ENCODE data around the gene KIAA1210. TPM values are rescaled to one million over a fixed set of nuclear protein-coding genes. Genes with fewer than 3 reads are reported as not detected.

KIAA1210 gene
- total and polyA plus RNA-seq, 4 experiments from 2014 or later: not detected

DNA sequence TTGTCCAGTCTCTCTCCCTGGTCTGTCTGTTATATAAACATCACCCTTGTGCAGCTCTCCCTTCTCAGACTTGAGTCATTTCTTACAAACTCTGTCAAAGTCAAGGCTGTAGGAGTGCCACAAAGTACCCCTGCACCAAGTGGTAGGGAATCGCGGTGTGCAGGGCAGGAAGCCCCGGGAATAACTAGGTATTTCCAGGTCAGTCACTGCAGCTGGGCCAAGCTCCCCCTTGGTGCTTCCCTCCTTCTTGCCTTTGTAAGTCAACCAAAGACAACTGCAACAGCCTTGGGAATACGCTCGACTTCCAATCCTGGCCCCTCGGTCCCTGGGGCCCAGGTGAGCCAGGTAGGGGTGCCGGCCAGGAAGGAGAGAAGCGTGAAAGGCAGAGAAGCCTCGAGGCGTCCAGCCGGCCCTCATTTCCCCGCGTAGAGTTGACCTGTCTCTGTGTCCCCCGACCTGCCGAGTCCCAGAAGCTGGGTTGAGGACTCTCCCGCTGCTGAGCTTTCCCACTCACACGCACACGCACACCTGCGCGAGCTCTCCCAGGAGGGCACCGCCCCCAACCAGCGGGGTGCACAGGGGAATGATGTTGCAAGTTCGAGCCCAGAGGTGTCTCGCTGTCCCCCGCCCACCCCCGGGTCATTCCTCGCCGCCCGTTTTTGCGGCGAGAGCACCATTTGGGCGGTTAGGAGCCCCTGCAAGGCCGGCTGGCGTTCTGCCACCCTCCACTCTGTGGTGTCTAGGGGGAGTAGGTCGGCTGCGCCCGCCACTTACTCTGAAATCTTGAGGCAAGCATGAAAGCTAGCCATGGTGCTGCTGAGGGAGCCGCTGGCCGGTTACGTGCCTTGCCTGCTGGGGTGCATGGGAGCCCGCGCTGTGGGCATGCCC lies 22.8 kb upstream of the KIAA1210 start:
- CTCF ChIA-PET (ENCODE audit: partially characterized antibody): no interaction called here
- intact Hi-C loops (cut with micrococcal nuclease): no loop called here

DNA sequence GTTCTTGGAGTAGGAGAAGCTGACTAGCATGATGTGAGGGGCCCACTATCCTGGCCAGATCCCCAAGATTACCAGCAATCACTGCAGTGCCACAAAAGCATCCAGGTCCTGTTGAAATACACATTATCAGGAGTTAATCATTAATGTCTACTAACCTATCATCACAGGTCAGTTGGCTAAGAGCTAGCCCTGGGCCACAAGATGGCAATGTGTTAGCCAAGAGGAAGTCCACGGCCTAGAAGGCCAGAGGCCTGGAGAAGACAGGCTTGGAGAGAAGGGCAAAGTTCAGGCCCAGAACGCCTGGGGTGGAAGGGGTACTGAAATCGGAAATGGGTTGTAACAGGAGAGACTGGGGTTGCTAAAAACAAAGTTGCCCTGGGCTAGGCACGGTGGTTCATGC lies 19.9 kb upstream of the KIAA1210 start:
- H3K27me3 Mint-ChIP-seq: no peaks in the 10 kb centered on the region
- no peak overlapping the region for H3K27ac Mint-ChIP-seq
- Histone ChIP-seq H3K4me3 (ENCODE audit: low read length in 2 of 2) (no peak overlapping the region), H3K4me1 (ENCODE audit: insufficient read depth, low read length) (no peaks in the 10 kb centered on the region), H3K36me3 (ENCODE audit: insufficient read depth, low read length) (no peaks in the 10 kb centered on the region), H3K27ac (ENCODE audit: low read depth, low read length) (no peak overlapping the region), H3K27me3 (ENCODE audit: insufficient read depth, low read length) (no peaks in the 10 kb centered on the region), H3K9me3 (ENCODE audit: control insufficient read depth in 1 of 2, low read length in 2 of 2) (no peaks in the 10 kb centered on the region)
- no peaks in the 10 kb centered on the region for H3K36me3 Mint-ChIP-seq
- H3K4me1 Mint-ChIP-seq: no peaks in the 10 kb centered on the region
- no peak for DNase-seq
- POLR2A ChIA-PET (ENCODE audit: partially characterized antibody): interaction anchor here (0.6 kb wide), 1 partner anchor 241 kb away, joined by 3 read pairs; no protein-coding TSS in a partner anchor
- intact Hi-C loops (cut with micrococcal nuclease): no loop called here
- no peaks in the 10 kb centered on the region for H3K9me3 Mint-ChIP-seq
- H3K4me3 Mint-ChIP-seq: no peak overlapping the region
- CTCF ChIA-PET (ENCODE audit: partially characterized antibody): no interaction called here

More for the DNA sequence above, 22.8 kb upstream of the KIAA1210 start:
- H3K27me3 Mint-ChIP-seq: peaks cover under 1 to 2% of the 10 kb centered on the region in 2 donors
- Histone ChIP-seq H3K27ac (ENCODE audit: low read depth, low read length) (no peak overlapping the region), H3K4me3 (ENCODE audit: low read length in 2 of 2) (no peak overlapping the region), H3K9me3 (ENCODE audit: control insufficient read depth in 1 of 2, low read length in 2 of 2) (no peaks in the 10 kb centered on the region), H3K36me3 (ENCODE audit: insufficient read depth, low read length) (no peaks in the 10 kb centered on the region), H3K4me1 (ENCODE audit: insufficient read depth, low read length) (no peaks in the 10 kb centered on the region), H3K27me3 (ENCODE audit: insufficient read depth, low read length) (no peaks in the 10 kb centered on the region)
- POLR2A ChIA-PET (ENCODE audit: partially characterized antibody): no interaction called here
- no peak overlapping the region for H3K27ac Mint-ChIP-seq
- no peak for DNase-seq
- no peaks in the 10 kb centered on the region for H3K36me3 Mint-ChIP-seq
- no peaks in the 10 kb centered on the region for H3K9me3 Mint-ChIP-seq
- no peak overlapping the region for H3K4me3 Mint-ChIP-seq
- H3K4me1 Mint-ChIP-seq: no peaks in the 10 kb centered on the region

DNA sequence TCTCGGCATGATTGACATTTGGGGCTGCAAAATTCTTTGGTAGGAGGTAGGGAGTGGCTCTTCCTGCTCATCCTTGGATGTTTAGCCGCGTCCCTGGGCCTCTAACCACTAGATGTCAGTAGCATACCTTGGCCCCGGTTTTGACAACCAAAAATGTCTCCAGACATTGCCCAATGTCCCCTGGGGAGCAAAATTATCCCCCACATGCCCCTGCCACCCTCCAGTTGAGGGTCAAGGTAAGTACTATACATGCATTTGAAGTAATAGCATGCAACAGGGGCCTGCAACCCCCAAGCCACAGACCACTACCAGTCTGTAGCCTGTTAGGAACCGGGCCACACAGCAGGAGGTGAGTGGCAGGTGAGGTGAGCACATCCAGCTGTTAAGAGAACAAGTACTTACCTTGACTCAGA lies 17.6 kb upstream of the KIAA1210 start:
- H3K9me3 ChIP-seq (ENCODE audit: control insufficient read depth in 1 of 2, low read length in 2 of 2): no peaks in the 10 kb centered on the region
- H3K27me3 ChIP-seq (ENCODE audit: insufficient read depth, low read length): no peaks in the 10 kb centered on the region
- ChIA-PET POLR2A (ENCODE audit: partially characterized antibody) (no interaction called here), CTCF (ENCODE audit: partially characterized antibody) (no interaction called here)
- no peaks in the 10 kb centered on the region for H3K36me3 ChIP-seq (ENCODE audit: insufficient read depth, low read length)
- H3K4me3 ChIP-seq (ENCODE audit: low read length in 2 of 2): no peak overlapping the region
- Mint-ChIP-seq H3K36me3 (no peaks in the 10 kb centered on the region), H3K27ac (no peak overlapping the region), H3K4me3 (no peak overlapping the region), H3K27me3 (no peaks in the 10 kb centered on the region), H3K9me3 (no peaks in the 10 kb centered on the region), H3K4me1 (no peaks in the 10 kb centered on the region)
- no peak overlapping the region for H3K27ac ChIP-seq (ENCODE audit: low read depth, low read length)
- no peak for DNase-seq
- no peaks in the 10 kb centered on the region for H3K4me1 ChIP-seq (ENCODE audit: insufficient read depth, low read length)
- intact Hi-C loops (cut with micrococcal nuclease): loop anchor here (1.0 kb wide), 1 partner anchor 121 kb away; no protein-coding TSS in a partner anchor

DNA sequence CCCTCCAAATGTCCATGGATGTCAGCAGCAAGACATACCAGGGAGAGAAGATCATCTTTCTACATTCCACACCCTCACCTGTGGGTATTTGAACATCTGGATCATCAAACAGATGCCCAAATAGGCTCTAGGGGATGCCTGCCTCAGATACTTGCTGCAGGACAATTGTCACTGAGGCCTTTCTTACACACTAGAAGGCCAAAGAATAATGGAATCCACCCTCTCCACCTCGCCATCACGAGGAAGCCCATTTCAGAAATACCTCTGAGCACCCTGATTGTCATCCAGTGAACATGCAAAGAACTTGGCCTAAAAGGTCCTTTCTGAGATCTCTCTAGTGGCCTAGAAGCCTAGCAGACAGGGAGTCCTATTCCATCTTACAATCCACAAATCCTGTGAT lies 6.9 kb upstream of the KIAA1210 start:
- no peak overlapping the region for H3K4me3 ChIP-seq (ENCODE audit: low read length in 2 of 2)
- H3K27me3 ChIP-seq (ENCODE audit: insufficient read depth, low read length): no peaks in the 10 kb centered on the region
- Mint-ChIP-seq H3K27ac (no peak overlapping the region), H3K4me3 (no peak overlapping the region), H3K4me1 (no peaks in the 10 kb centered on the region), H3K9me3 (no peaks in the 10 kb centered on the region), H3K27me3 (peaks cover 2 to 6% of the 10 kb centered on the region in 2 donors), H3K36me3 (no peaks in the 10 kb centered on the region)
- CTCF ChIA-PET (ENCODE audit: partially characterized antibody): no interaction called here
- H3K4me1 ChIP-seq (ENCODE audit: insufficient read depth, low read length): no peaks in the 10 kb centered on the region
- H3K27ac ChIP-seq (ENCODE audit: low read depth, low read length): no peak overlapping the region
- no peak for DNase-seq
- POLR2A ChIA-PET (ENCODE audit: partially characterized antibody): no interaction called here
- H3K36me3 ChIP-seq (ENCODE audit: insufficient read depth, low read length): no peaks in the 10 kb centered on the region
- H3K9me3 ChIP-seq (ENCODE audit: control insufficient read depth in 1 of 2, low read length in 2 of 2): no peaks in the 10 kb centered on the region
- intact Hi-C loops (cut with micrococcal nuclease): no loop called here

DNA sequence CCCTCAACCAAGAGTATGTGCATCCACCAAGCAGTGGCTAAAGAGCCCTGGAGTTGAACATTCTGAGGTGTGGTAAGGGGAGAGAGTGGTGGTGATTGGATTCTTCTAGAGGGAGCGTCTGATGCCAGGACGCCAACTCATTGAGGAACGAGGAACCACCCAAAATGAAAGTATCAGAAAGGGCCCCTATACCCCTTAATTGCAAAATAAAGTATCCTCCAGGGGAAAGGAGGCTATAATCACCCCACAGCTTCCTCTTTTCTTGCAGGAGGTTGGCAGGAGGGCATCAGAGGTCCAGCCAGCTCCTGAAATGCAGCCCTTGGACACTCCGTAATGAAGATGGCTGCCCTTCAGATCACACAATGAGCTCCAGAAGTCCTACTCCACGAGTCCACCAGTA lies 5.3 kb upstream of the KIAA1210 start:
- Mint-ChIP-seq H3K27me3 (peaks cover 2 to 6% of the 10 kb centered on the region in 2 donors), H3K4me1 (no peaks in the 10 kb centered on the region), H3K9me3 (no peaks in the 10 kb centered on the region), H3K27ac (no peak overlapping the region), H3K36me3 (no peaks in the 10 kb centered on the region), H3K4me3 (no peak overlapping the region)
- POLR2A ChIA-PET (ENCODE audit: partially characterized antibody): no interaction called here
- Histone ChIP-seq H3K27me3 (ENCODE audit: insufficient read depth, low read length) (no peaks in the 10 kb centered on the region), H3K4me3 (ENCODE audit: low read length in 2 of 2) (no peak overlapping the region), H3K36me3 (ENCODE audit: insufficient read depth, low read length) (no peaks in the 10 kb centered on the region), H3K9me3 (ENCODE audit: control insufficient read depth in 1 of 2, low read length in 2 of 2) (no peaks in the 10 kb centered on the region), H3K4me1 (ENCODE audit: insufficient read depth, low read length) (no peaks in the 10 kb centered on the region), H3K27ac (ENCODE audit: low read depth, low read length) (no peak overlapping the region)
- intact Hi-C loops (cut with micrococcal nuclease): no loop called here
- CTCF ChIA-PET (ENCODE audit: partially characterized antibody): interaction anchor here (0.6 kb wide), 1 partner anchor 13 kb away, joined by 3 read pairs; no protein-coding TSS in a partner anchor
- no peak for DNase-seq

DNA sequence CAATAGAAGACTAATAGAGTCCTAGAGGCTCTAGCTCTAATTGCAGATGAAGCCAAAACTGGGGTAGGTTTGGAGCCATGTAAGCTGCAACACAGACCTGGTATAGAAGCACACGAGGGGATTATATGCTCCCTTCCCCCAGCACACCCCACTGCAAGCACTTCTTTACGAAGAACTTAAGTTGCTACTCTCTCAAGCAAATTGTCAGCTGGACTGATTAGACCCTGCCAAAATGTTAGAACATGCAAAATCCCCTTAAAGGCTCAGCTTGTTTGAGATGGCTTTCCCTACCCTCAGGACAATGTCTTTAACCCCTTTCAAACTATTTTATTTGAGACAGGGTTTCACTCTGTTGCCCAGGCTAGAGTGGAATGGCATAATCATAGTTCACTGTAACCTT lies 4.7 kb upstream of the KIAA1210 start:
- Mint-ChIP-seq H3K9me3 (no peaks in the 10 kb centered on the region), H3K27me3 (peaks cover 3 to 7% of the 10 kb centered on the region in 2 donors), H3K4me3 (no peak overlapping the region), H3K4me1 (no peaks in the 10 kb centered on the region), H3K27ac (no peak overlapping the region), H3K36me3 (no peaks in the 10 kb centered on the region)
- POLR2A ChIA-PET (ENCODE audit: partially characterized antibody): no interaction called here
- CTCF ChIA-PET (ENCODE audit: partially characterized antibody): interaction anchor here (0.6 kb wide), 1 partner anchor 12 kb away, joined by 3 read pairs; no protein-coding TSS in a partner anchor
- H3K27ac ChIP-seq (ENCODE audit: low read depth, low read length): no peak overlapping the region
- no peaks in the 10 kb centered on the region for H3K27me3 ChIP-seq (ENCODE audit: insufficient read depth, low read length)
- intact Hi-C loops (cut with micrococcal nuclease): no loop called here
- no peak overlapping the region for H3K4me3 ChIP-seq (ENCODE audit: low read length in 2 of 2)
- no peaks in the 10 kb centered on the region for H3K36me3 ChIP-seq (ENCODE audit: insufficient read depth, low read length)
- H3K4me1 ChIP-seq (ENCODE audit: insufficient read depth, low read length): no peaks in the 10 kb centered on the region
- no peaks in the 10 kb centered on the region for H3K9me3 ChIP-seq (ENCODE audit: control insufficient read depth in 1 of 2, low read length in 2 of 2)
- DNase-seq: no peak

DNA sequence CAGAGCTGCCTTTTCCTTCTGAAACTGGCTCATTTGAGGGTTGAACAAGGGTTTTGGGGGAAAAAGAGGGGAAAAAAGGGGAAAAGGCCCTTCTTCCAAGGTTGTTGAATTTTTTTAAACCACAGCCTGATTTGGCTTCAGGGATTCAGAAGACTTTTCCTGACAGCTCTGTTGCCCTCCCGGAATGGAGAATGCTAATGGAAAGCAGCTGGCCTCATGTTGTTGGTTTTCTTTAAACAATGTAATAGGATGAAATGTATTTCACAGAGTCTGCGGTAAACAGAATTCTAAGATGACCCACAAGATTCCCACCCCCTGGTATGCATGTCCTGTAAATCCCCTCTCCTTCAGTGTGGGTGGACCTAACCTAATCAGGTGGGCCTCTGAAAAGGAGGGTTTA lies 3.3 kb upstream of the KIAA1210 start:
- peaks cover 2 to 5% of the 10 kb centered on the region in 2 donors for H3K27me3 Mint-ChIP-seq
- ChIA-PET CTCF (ENCODE audit: partially characterized antibody) (no interaction called here), POLR2A (ENCODE audit: partially characterized antibody) (no interaction called here)

More for the DNA sequence above, 3.3 kb upstream of the KIAA1210 start:
- no peak for DNase-seq
- no peak overlapping the region for H3K4me3 Mint-ChIP-seq
- H3K36me3 ChIP-seq (ENCODE audit: insufficient read depth, low read length): no peaks in the 10 kb centered on the region
- H3K27ac Mint-ChIP-seq: no peak overlapping the region
- no peaks in the 10 kb centered on the region for H3K36me3 Mint-ChIP-seq
- H3K9me3 ChIP-seq (ENCODE audit: control insufficient read depth in 1 of 2, low read length in 2 of 2): no peaks in the 10 kb centered on the region
- H3K9me3 Mint-ChIP-seq: no peaks in the 10 kb centered on the region
- H3K4me1 ChIP-seq (ENCODE audit: insufficient read depth, low read length): no peaks in the 10 kb centered on the region
- no peaks in the 10 kb centered on the region for H3K27me3 ChIP-seq (ENCODE audit: insufficient read depth, low read length)
- H3K4me1 Mint-ChIP-seq: no peaks in the 10 kb centered on the region
- intact Hi-C loops (cut with micrococcal nuclease): no loop called here
- no peak overlapping the region for H3K4me3 ChIP-seq (ENCODE audit: low read length in 2 of 2)
- H3K27ac ChIP-seq (ENCODE audit: low read depth, low read length): no peak overlapping the region

Data from CD4-positive, alpha-beta memory T cell (primary cell).